ENCODE data around the gene EHBP1.

DNA sequence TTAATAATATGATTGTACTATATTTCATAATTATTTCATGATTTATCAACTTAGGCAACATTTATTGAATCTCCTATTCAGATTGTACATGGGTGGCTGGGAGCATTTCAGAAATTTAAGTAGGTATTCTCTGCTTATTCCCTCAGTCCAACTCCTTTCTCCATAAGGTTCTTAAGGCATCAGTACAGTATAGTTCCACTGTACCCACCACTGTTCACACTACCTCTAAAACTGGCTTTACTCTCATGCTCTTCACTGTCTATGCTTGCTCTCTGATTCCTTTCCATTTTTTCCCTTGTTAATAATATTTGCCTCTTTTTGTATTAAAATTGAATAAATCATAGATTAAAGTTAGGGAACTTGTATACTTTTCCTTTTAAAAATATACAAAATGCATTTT lies 89.8 kb downstream of the EHBP1 start:
- no peak for TF ChIP-seq EZH2 (IDR thresholded peaks at IDR 0.05; ENCODE audit: borderline replicate concordance, low read depth, low read length, poor library complexity, severe bottlenecking)
- TF ChIP-seq, protein P1, sequence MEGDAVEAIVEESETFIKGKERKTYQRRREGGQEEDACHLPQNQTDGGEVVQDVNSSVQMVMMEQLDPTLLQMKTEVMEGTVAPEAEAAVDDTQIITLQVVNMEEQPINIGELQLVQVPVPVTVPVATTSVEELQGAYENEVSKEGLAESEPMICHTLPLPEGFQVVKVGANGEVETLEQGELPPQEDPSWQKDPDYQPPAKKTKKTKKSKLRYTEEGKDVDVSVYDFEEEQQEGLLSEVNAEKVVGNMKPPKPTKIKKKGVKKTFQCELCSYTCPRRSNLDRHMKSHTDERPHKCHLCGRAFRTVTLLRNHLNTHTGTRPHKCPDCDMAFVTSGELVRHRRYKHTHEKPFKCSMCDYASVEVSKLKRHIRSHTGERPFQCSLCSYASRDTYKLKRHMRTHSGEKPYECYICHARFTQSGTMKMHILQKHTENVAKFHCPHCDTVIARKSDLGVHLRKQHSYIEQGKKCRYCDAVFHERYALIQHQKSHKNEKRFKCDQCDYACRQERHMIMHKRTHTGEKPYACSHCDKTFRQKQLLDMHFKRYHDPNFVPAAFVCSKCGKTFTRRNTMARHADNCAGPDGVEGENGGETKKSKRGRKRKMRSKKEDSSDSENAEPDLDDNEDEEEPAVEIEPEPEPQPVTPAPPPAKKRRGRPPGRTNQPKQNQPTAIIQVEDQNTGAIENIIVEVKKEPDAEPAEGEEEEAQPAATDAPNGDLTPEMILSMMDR (conservative IDR thresholded peaks at IDR 0.05; ENCODE audit: low read depth, low read length) = no peak
